ENCODE measurements around the gene ELL.

- TF ChIP-seq, protein P1, sequence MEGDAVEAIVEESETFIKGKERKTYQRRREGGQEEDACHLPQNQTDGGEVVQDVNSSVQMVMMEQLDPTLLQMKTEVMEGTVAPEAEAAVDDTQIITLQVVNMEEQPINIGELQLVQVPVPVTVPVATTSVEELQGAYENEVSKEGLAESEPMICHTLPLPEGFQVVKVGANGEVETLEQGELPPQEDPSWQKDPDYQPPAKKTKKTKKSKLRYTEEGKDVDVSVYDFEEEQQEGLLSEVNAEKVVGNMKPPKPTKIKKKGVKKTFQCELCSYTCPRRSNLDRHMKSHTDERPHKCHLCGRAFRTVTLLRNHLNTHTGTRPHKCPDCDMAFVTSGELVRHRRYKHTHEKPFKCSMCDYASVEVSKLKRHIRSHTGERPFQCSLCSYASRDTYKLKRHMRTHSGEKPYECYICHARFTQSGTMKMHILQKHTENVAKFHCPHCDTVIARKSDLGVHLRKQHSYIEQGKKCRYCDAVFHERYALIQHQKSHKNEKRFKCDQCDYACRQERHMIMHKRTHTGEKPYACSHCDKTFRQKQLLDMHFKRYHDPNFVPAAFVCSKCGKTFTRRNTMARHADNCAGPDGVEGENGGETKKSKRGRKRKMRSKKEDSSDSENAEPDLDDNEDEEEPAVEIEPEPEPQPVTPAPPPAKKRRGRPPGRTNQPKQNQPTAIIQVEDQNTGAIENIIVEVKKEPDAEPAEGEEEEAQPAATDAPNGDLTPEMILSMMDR (conservative IDR thresholded peaks at IDR 0.05) = no peak
- TF ChIP-seq EZH2 (IDR thresholded peaks at IDR 0.05; ENCODE audit: low read depth) = no peak
Measured at GRCh38 chr19:18466354-18466753, 55.5 kb downstream of the ELL start.
